ENCODE results near the gene WDFY3.

DNA sequence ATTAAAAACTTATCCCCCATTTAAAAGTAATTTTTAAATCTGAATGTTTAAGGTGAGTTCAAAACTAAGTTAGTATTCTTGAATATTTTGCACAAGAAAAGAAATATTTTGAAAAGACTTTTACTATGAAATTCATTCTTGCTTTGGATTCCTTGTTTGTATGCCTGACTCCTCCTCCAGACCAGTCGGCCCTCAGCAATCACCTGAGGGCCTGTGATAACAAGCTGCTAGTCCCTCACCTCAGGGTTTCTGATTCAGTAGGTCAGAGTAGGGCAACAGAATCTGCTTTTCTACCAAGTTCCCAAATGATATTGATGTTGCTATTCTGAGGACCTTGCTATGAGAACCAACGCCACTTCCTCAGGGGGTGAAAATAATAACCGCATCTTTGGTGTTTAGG is 228.8 kb downstream of the WDFY3 start:
- TF ChIP-seq, protein P1, sequence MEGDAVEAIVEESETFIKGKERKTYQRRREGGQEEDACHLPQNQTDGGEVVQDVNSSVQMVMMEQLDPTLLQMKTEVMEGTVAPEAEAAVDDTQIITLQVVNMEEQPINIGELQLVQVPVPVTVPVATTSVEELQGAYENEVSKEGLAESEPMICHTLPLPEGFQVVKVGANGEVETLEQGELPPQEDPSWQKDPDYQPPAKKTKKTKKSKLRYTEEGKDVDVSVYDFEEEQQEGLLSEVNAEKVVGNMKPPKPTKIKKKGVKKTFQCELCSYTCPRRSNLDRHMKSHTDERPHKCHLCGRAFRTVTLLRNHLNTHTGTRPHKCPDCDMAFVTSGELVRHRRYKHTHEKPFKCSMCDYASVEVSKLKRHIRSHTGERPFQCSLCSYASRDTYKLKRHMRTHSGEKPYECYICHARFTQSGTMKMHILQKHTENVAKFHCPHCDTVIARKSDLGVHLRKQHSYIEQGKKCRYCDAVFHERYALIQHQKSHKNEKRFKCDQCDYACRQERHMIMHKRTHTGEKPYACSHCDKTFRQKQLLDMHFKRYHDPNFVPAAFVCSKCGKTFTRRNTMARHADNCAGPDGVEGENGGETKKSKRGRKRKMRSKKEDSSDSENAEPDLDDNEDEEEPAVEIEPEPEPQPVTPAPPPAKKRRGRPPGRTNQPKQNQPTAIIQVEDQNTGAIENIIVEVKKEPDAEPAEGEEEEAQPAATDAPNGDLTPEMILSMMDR (IDR thresholded peaks at IDR 0.05) = no peak
- no peak for TF ChIP-seq EZH2phosphoT487 (IDR thresholded peaks at IDR 0.05)
